Activated naive CD4-positive, alpha-beta T cell treated with anti-CD3 and anti-CD28 coated beads, Interleukin-2, amount 50 U/mL, for 24 hours (primary cell): ENCODE results near the gene USP9X.
"Not testable (repeated sequence)": the region's sequence is repeated elsewhere in the genome, so short reads cannot be mapped to it uniquely, and the experiment has no call there.

Source experiments
- H3K27ac Mint-ChIP-seq: one replicate; pipeline ENCODE4 v1.8.0; 2021; ENCODE audit warnings: mild to moderate bottlenecking, mixed read lengths
- H3K27me3 Mint-ChIP-seq: one replicate; pipeline ENCODE4 v1.8.0; 2021; ENCODE audit warnings: mixed read lengths
- H3K36me3 Mint-ChIP-seq: one replicate; pipeline ENCODE4 v1.8.0; 2021; ENCODE audit warnings: mixed read lengths
- H3K4me1 Mint-ChIP-seq: one replicate; pipeline ENCODE4 v1.8.0; 2021; ENCODE audit warnings: mixed read lengths
- H3K4me3 Mint-ChIP-seq: one replicate; pipeline ENCODE4 v1.8.0; 2021; ENCODE audit warnings: mild to moderate bottlenecking, mixed read lengths
- H3K9me3 Mint-ChIP-seq: one replicate; pipeline ENCODE4 v1.8.0; 2021; ENCODE audit warnings: mixed read lengths

The USP9X gene

DNA sequence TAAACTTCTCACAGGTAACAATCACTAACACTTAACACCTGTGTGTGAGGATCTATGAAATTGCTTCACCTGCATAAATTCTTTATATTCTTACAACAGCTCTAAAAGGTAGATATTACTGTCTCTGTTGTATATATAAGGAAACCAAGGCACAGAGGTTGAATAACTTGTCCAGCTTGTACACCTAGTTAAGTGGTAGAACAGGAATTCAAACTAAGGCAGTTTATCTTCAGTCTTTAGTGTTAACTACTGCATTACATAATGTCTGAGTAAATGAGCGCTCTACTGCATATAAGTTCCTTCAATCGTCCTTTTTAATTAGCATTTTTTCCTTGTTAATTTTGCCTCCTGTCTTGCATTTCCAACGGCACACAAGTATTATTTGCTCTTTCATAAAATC is 15.0 kb downstream of the USP9X start:
- no peaks in the 10 kb centered on the region for H3K27me3 Mint-ChIP-seq
- H3K4me3 Mint-ChIP-seq = peak overlapping the region; percentile 41
- peaks cover 2% of the 10 kb centered on the region for H3K36me3 Mint-ChIP-seq
- H3K27ac Mint-ChIP-seq = peak overlapping the region; percentile 75
- no peaks in the 10 kb centered on the region for H3K9me3 Mint-ChIP-seq
- H3K4me1 Mint-ChIP-seq = peaks cover 65% of the 10 kb centered on the region

GRCh38 chrX:41100819-41101218 is 15.6 kb downstream of the USP9X start:
- H3K4me1 Mint-ChIP-seq = peaks cover 65% of the 10 kb centered on the region
- H3K9me3 Mint-ChIP-seq = no peaks in the 10 kb centered on the region
- H3K27ac Mint-ChIP-seq = peak overlapping the region; percentile 35
- H3K27me3 Mint-ChIP-seq = no peaks in the 10 kb centered on the region
- H3K36me3 Mint-ChIP-seq = peaks cover 2% of the 10 kb centered on the region
- H3K4me3 Mint-ChIP-seq = no peak overlapping the region

GRCh38 chrX:41105005-41105404 is 19.8 kb downstream of the USP9X start:
- Mint-ChIP-seq H3K4me3 (peak overlapping the region; percentile 44), H3K27me3 (no peaks in the 10 kb centered on the region), H3K36me3 (peaks cover 3% of the 10 kb centered on the region), H3K4me1 (peaks cover 57% of the 10 kb centered on the region), H3K27ac (peak overlapping the region; percentile 62), H3K9me3 (no peaks in the 10 kb centered on the region)

DNA sequence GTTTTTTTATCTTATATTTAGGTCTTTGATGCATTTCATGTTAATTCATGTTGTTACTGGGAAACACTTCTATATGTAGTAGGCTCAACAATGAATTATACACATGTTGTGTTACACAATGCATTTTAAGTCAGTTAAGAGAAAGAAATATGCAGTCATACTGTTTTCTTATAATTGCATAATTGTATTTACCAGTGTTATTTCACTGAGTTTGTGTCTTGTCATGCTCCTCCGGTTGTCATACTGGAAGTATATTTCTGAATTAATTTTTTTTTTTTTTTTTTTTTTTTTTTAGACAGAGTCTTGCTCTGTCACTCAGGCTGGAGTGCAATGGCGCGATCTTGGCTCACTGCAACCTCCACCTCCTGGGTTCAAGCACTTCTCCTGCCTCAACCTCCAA is 21.0 kb downstream of the USP9X start:
- H3K9me3 Mint-ChIP-seq, H3K27me3 Mint-ChIP-seq, H3K36me3 Mint-ChIP-seq, H3K4me3 Mint-ChIP-seq, H3K27ac Mint-ChIP-seq: not testable (repeated sequence)
- peaks cover 65% of the 10 kb centered on the region for H3K4me1 Mint-ChIP-seq

GRCh38 chrX:41108007-41108406 is 22.8 kb downstream of the USP9X start:
- Mint-ChIP-seq H3K36me3 (peaks cover 3% of the 10 kb centered on the region), H3K4me3 (no peak overlapping the region), H3K9me3 (no peaks in the 10 kb centered on the region), H3K4me1 (peaks cover 68% of the 10 kb centered on the region), H3K27ac (peak overlapping the region; percentile 25), H3K27me3 (no peaks in the 10 kb centered on the region)

- no peaks in the 10 kb centered on the region for H3K9me3 Mint-ChIP-seq
- H3K4me1 Mint-ChIP-seq = peaks cover 65% of the 10 kb centered on the region
- H3K36me3 Mint-ChIP-seq = peaks cover 3% of the 10 kb centered on the region
- H3K4me3 Mint-ChIP-seq = no peak overlapping the region
- no peaks in the 10 kb centered on the region for H3K27me3 Mint-ChIP-seq
- peak overlapping the region; percentile 25 for H3K27ac Mint-ChIP-seq
Measured at GRCh38 chrX:41108463-41109205, 23.4 kb downstream of the USP9X start.

DNA sequence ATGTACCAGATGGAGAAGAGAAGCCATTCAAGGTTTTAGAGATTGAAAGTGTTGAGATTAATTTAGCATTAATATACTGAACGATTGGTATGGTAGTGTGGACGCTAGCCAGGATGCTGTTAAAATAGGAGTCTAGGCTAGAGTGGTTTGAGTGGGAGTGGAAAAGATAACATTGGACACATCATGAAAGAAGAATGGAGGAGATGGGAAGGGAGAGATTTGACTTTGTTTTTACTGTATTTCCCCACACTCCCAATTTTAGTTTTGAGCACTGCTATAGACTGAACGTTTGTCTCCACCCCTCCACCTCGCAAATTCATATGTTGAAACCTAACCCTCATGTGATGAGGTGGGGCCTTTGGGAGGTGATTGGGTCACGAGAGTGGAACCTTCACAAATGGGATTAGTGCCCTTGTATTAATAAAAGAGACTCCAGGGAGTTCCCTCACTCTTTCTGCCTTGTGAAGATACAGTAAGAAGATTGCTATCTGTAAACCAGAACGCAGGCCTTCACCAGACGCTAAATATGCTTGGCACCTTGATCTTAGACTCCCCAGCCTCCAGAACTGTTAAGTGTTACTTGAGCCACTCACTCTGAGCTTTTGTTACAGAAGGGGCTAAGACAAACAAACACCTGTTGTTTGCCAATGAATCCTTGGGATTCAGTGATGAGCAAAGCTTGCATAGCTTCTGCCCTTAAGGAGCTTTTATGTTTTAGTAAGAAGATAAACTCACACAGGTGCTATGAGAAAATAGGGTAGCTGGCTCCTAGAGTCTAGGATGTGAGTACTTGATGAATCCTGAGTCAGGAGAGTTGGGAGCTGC is 25.8 kb downstream of the USP9X start:
- Mint-ChIP-seq H3K27me3 (no peaks in the 10 kb centered on the region), H3K4me3 (peak overlapping the region; percentile 36), H3K36me3 (peaks cover 3% of the 10 kb centered on the region), H3K9me3 (no peaks in the 10 kb centered on the region), H3K27ac (peak overlapping the region; percentile 71), H3K4me1 (peaks cover 66% of the 10 kb centered on the region)

DNA sequence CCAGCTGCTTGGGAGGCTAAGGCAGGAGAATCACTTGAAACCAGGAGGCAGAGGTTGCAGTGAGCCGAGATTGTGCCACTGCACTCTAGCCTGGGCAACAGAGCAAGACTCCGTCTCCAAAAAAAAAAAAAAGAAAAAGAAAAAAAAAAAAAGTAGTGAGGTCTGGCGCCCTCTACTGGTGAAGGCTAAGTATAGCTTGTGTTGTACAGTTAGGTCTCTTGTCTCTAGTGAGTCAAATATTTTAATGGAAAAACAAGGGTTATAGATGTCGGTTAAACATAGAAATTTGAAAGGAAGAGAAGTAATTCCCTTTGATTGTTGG is 29.8 kb downstream of the USP9X start:
- H3K36me3 Mint-ChIP-seq, H3K9me3 Mint-ChIP-seq, H3K27me3 Mint-ChIP-seq: not testable (repeated sequence)
- peak overlapping the region; percentile 36 for H3K27ac Mint-ChIP-seq
- H3K4me3 Mint-ChIP-seq = peak overlapping the region; percentile 24
- H3K4me1 Mint-ChIP-seq = peaks cover 74% of the 10 kb centered on the region

- Mint-ChIP-seq H3K4me3 (peak overlapping the region; percentile 77), H3K36me3 (peaks cover 2% of the 10 kb centered on the region), H3K27me3 (no peaks in the 10 kb centered on the region), H3K4me1 (peaks cover 70% of the 10 kb centered on the region), H3K27ac (peak overlapping the region; percentile 93), H3K9me3 (no peaks in the 10 kb centered on the region)
Measured at GRCh38 chrX:41116948-41117347, 31.7 kb downstream of the USP9X start.

DNA sequence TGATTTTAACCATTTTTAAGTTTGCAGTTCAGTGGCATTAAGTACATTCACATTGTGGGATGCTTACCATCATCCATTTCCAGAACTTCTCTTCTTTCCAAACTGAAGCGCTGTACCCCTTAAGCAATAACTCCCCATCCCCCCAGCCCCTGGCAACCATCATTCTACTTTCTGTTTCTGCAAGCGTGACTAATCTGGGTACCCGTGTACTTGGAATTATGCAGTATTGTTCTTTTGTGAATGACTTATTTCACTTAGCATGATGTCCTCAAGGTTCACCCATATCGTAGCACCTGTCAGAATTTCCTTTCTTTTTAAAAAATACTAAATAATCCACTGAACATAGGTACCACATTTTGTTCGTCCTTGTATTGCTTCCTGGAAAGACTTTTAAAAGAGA is 32.9 kb downstream of the USP9X start:
- Mint-ChIP-seq H3K27ac (peak overlapping the region; percentile 86), H3K4me3 (peak overlapping the region; percentile 65)

DNA sequence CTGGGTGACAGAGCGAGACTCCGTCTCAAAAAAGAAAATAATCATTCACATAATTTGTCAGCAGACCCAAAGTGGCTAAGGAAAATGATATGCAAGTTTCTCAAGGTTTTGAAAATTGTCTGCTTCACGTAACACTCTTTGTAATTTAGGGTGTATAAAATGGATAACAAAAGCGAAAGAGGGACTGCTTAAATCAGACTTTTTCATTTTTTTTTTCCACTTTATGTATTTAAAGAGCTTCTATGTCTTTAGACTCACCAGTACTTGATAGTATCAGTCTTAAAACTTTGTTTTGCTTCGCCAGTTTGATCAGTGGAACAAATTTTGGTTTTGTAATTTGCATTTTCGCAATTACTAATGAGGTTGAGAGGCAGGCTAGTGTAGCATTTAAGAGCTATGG is 34.6 kb downstream of the USP9X start:
- Mint-ChIP-seq H3K27ac (peak overlapping the region; percentile 93), H3K4me1 (peaks cover 72% of the 10 kb centered on the region)

More for the DNA sequence above, 32.9 kb downstream of the USP9X start:
- Mint-ChIP-seq H3K9me3 (no peaks in the 10 kb centered on the region), H3K4me1 (peaks cover 77% of the 10 kb centered on the region), H3K27me3 (no peaks in the 10 kb centered on the region), H3K36me3 (peaks cover 2% of the 10 kb centered on the region)

DNA sequence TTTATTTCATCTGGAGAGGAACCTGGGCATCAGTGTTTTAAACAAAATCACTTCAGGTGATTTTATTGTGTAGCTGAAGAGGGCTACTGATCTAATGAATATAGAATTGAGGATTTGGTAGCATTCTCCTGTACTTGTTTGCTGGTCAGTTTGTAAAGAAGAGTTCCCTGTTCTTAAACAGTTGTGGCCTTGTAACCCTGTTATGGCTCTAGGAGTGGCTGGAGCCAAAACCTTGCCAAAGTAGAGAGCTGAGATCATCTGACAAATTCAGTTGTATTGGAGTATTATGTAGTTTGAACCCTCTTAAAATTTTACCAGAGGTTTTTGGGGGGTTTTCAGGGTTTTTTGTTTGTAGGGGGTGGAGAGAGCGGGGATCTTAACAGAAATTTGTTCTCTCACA is 36.5 kb downstream of the USP9X start:
- Mint-ChIP-seq H3K4me3 (peak overlapping the region; percentile 44), H3K27ac (no peak overlapping the region), H3K4me1 (peaks cover 69% of the 10 kb centered on the region)

More for the DNA sequence above, 34.6 kb downstream of the USP9X start:
- H3K4me3 Mint-ChIP-seq = peak overlapping the region; percentile 4
- no peaks in the 10 kb centered on the region for H3K9me3 Mint-ChIP-seq
- H3K27me3 Mint-ChIP-seq = no peaks in the 10 kb centered on the region
- H3K36me3 Mint-ChIP-seq = peaks cover 2% of the 10 kb centered on the region

GRCh38 chrX:41122664-41123257 is 37.5 kb downstream of the USP9X start:
- Mint-ChIP-seq H3K9me3 (no peaks in the 10 kb centered on the region), H3K36me3 (peaks cover 4% of the 10 kb centered on the region), H3K4me3 (peak overlapping the region; percentile 63), H3K27ac (peak overlapping the region; percentile 92), H3K27me3 (no peaks in the 10 kb centered on the region), H3K4me1 (peaks cover 70% of the 10 kb centered on the region)

More for the DNA sequence above, 36.5 kb downstream of the USP9X start:
- no peaks in the 10 kb centered on the region for H3K9me3 Mint-ChIP-seq
- peaks cover 4% of the 10 kb centered on the region for H3K36me3 Mint-ChIP-seq
- no peaks in the 10 kb centered on the region for H3K27me3 Mint-ChIP-seq

DNA sequence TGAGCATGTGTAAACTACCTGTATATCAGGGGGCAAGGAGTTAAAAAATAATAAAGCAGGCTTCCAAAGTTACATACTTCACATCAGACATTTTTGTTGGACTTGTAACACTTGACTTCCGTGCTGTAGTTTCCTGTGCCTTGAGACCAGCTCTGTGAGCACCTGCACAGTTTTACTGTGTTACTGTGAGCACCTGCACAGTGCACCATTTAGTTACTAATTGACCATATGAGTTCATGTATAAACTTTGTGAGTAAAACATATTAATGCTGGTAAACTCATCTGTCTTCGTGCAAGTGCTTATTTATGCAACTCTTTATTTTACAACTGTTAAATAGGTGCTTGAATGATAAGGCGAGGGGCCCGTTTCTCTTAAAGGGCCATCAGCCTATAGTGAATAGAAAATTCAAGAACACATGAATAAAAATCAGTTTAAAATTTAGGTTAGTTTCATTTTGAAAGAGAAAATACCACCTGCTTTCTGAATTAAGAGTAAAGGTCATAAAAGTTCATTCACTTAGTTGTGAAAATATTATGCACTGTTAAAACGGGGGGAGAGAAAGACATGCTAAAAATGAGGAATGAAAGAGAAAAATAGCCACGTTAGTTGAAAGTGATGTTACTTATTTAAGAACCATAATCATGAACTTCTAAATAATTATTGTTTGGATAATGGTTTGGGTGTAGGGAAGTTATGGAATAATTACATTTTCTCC is 42.4 kb downstream of the USP9X start:
- no peaks in the 10 kb centered on the region for H3K27me3 Mint-ChIP-seq
- peak overlapping the region; percentile 19 for H3K4me3 Mint-ChIP-seq
- H3K4me1 Mint-ChIP-seq = peaks cover 39% of the 10 kb centered on the region
- no peaks in the 10 kb centered on the region for H3K9me3 Mint-ChIP-seq
- peaks cover 2% of the 10 kb centered on the region for H3K36me3 Mint-ChIP-seq
- H3K27ac Mint-ChIP-seq = no peak overlapping the region

- H3K27me3 Mint-ChIP-seq = no peaks in the 10 kb centered on the region
- H3K4me3 Mint-ChIP-seq = no peak overlapping the region
- no peak overlapping the region for H3K27ac Mint-ChIP-seq
- peaks cover 3% of the 10 kb centered on the region for H3K36me3 Mint-ChIP-seq
- H3K4me1 Mint-ChIP-seq = peaks cover 31% of the 10 kb centered on the region
- H3K9me3 Mint-ChIP-seq = no peaks in the 10 kb centered on the region
Measured at GRCh38 chrX:41128955-41129354, 43.7 kb downstream of the USP9X start.
